ENCODE measurements around the gene PHACTR4. TPM values are rescaled to one million over a fixed set of nuclear protein-coding genes. Genes with fewer than 3 reads are reported as not detected.
"Not testable (repeated sequence)": the region's sequence is repeated elsewhere in the genome, so short reads cannot be mapped to it uniquely, and the experiment has no call there.

Gene PHACTR4
- total RNA-seq, 1 experiment from 2014 or later, result 10.0 TPM

DNA sequence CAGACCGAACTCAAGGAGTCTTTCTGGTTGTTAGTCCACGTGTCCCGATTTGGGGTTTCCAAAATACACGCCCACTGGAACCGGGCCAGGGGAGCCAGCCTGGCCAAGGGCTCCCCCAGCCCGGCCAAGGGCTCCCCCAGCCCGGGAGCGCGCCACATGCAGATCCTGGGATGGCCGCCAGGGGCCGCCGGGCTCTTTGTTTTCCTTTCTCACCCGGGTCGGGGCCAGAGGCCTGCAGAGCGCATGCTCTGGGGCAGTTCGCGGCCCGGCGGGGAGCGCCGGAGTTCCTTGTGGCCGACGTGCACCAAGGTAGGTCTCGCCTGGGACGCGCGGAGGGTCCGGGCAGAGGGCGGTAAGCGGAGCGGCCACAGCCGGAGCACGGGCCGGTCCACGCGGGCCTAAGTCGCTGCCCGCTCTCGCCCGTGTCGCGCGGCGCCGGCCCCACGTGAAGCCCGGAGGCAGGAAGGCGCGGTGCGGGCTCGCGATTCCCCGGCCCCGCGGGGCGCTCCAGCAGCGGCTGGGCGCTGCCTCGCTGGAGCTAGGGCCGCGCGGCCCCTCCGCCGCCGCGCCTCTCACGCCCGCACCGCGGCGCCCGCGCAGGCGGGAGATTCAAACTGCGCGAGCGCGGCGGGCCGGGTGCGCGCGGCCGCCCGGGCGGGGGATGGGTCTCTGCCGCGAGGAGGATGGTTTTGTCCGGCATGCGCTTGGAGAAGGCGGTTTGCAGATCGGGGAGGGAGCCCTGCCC is 148.6 kb downstream of the PHACTR4 start:
- peak overlapping the region; percentile 87 for H3K4me2 ChIP-seq (ENCODE audit: low read depth, low read length, poor library complexity, severe bottlenecking)
- H3K4me3 ChIP-seq (ENCODE audit: low read length), result peak overlapping the region; percentile 78
- peak; percentile 96 for DNase-seq
- no peaks in the 10 kb centered on the region for H3K9me3 ChIP-seq (ENCODE audit: low read length)
- H2AFZ ChIP-seq (ENCODE audit: low read length), result no peak overlapping the region; the same call in 1 of the 2 replicates
- peaks cover 48% of the 10 kb centered on the region for H3K4me1 ChIP-seq (ENCODE audit: low read length)
- H3K9ac ChIP-seq (ENCODE audit: low read length), result peak overlapping the region; percentile 88
- no peaks in the 10 kb centered on the region for H3K9me2 ChIP-seq (replicated peaks; ENCODE audit: insufficient read depth, low read length)
- H3K79me2 ChIP-seq (ENCODE audit: low read length), result peaks cover 48% of the 10 kb centered on the region
- peaks cover 8% of the 10 kb centered on the region; the same call in 1 of the 2 replicates for H3K36me3 ChIP-seq (ENCODE audit: insufficient read depth, low read length)
- no peaks in the 10 kb centered on the region for H3K27me3 ChIP-seq (ENCODE audit: low read length)
- peaks cover 8% of the 10 kb centered on the region; the same call in 1 of the 2 replicates for H4K20me1 ChIP-seq (ENCODE audit: insufficient read depth, low read depth, low read length)
- peak overlapping the region; percentile 68; the same call in 1 of the 2 replicates for H3K27ac ChIP-seq (ENCODE audit: low read length)

DNA sequence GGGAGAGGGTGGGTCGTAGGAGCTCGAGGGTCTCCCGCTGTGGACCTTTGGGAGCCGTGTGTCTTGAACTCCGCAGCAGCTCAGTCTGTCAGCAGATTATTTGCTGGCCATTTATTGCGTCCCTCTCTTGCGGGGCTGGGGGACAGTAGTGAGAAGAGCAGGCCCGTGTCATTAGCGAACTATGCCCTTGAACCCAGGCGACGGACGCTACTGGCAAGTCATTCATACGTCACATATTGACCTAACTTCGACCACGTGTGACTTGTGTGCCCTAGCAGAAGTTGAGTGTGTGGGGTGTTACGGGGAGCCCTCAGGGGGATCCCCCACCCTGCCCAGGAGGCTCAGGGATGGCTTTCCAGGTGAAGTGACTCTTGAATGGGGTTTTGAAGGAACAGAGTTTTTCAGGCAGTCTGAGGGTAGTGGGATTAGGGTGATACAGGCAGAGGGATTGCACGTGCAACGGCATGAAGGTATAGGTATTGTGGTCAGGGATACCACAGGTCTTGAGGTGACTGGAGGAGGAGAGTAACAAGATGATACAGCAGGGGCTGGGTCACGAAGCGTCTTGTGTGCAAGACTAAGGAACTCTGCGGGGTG is 149.3 kb downstream of the PHACTR4 start:
- Histone ChIP-seq H3K27me3 (ENCODE audit: low read length) (no peaks in the 10 kb centered on the region), H3K4me3 (ENCODE audit: low read length) (peak overlapping the region; percentile 78), H3K27ac (ENCODE audit: low read length) (peak overlapping the region; percentile 68; the same call in 1 of the 2 replicates), H3K36me3 (ENCODE audit: insufficient read depth, low read length) (peaks cover 10% of the 10 kb centered on the region; the same call in 1 of the 2 replicates), H3K9ac (ENCODE audit: low read length) (peak overlapping the region; percentile 88), H3K4me1 (ENCODE audit: low read length) (peaks cover 48% of the 10 kb centered on the region), H4K20me1 (ENCODE audit: insufficient read depth, low read depth, low read length) (peaks cover 8% of the 10 kb centered on the region; the same call in 1 of the 2 replicates), H3K9me3 (ENCODE audit: low read length) (no peaks in the 10 kb centered on the region), H2AFZ (ENCODE audit: low read length) (no peak overlapping the region; the same call in 1 of the 2 replicates), H3K9me2 (replicated peaks; ENCODE audit: insufficient read depth, low read length) (no peaks in the 10 kb centered on the region), H3K4me2 (ENCODE audit: low read depth, low read length, poor library complexity, severe bottlenecking) (peak overlapping the region; percentile 87), H3K79me2 (ENCODE audit: low read length) (peaks cover 55% of the 10 kb centered on the region)
- DNase-seq, result peak; percentile 86

DNA sequence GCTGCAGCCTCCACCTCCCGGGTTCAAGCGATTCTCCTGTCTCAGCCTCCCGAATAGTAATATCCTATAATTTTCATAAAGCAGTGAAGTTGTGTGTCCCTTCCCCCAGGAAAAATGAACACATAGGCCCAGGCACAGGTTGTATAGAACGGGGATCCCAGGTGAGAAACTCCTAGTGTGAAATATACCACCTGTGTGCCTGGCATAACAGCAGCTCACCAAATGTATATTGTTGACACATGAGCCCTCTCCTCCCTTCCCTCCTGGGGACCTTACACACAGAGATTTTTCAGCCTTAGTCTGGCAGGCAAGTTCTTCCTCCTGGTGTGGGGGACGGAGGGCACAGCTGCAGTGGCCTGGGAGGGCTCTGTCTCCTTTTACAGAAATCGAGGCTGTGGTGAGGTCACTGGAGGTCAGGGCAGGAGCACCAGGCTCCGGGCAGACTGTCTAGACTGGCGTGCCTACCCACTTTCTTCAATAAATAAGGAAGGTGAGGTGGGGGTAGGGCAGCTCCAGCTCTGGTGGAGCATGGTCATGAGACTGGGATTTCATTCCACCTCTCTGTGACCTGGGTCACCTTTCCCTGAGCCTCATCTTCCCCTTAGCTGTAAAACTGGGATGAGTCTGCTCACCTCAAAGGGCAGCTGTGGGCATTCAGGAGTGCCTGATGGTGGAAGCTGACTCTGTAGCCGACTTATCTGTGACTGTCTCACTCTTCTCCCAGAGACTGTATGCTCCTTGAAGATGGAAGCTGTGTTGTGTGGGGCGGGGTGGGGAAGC is 150.6 kb downstream of the PHACTR4 start:
- Histone ChIP-seq H2AFZ (ENCODE audit: low read length) (no peak overlapping the region), H3K79me2 (ENCODE audit: low read length) (peaks cover 67% of the 10 kb centered on the region), H3K9ac (ENCODE audit: low read length) (peak overlapping the region; percentile 88; the same call in 1 of the 2 replicates), H3K9me3 (ENCODE audit: low read length) (no peaks in the 10 kb centered on the region), H4K20me1 (ENCODE audit: insufficient read depth, low read depth, low read length) (peaks cover 8% of the 10 kb centered on the region), H3K36me3 (ENCODE audit: insufficient read depth, low read length) (peaks cover 14% of the 10 kb centered on the region; the same call in 1 of the 2 replicates), H3K27me3 (ENCODE audit: low read length) (no peaks in the 10 kb centered on the region), H3K4me3 (ENCODE audit: low read length) (peak overlapping the region; percentile 7; the same call in 1 of the 2 replicates), H3K9me2 (replicated peaks; ENCODE audit: insufficient read depth, low read length) (no peaks in the 10 kb centered on the region), H3K27ac (ENCODE audit: low read length) (no peak overlapping the region), H3K4me1 (ENCODE audit: low read length) (peaks cover 48% of the 10 kb centered on the region), H3K4me2 (ENCODE audit: low read depth, low read length, poor library complexity, severe bottlenecking) (peak overlapping the region; percentile 87)
- DNase-seq, result no peak

DNA sequence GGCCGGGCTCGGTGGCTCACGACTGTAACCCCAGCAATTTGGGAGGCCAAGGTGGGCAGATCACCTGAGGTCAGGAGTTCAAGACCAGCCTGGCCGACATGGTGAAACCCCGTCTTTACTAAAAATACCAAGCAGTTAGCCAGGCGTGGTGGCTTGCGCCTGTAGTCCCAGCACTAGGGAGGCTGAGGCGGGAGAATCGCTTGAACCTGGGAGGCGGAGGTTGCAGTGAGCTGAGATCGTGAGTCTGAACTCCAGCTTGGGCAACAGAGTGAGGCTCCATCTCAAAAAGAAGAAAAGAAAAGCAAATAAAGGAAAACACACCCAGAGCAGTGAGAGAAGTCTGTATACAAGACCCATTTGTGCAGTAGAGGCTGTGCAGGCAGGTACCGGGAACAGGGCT is 151.3 kb downstream of the PHACTR4 start:
- not testable (repeated sequence) for H3K9ac ChIP-seq (ENCODE audit: low read length); H2AFZ ChIP-seq (ENCODE audit: low read length); H3K9me3 ChIP-seq (ENCODE audit: low read length); H3K9me2 ChIP-seq (replicated peaks; ENCODE audit: insufficient read depth, low read length); DNase-seq; H3K27ac ChIP-seq (ENCODE audit: low read length); H4K20me1 ChIP-seq (ENCODE audit: insufficient read depth, low read depth, low read length); H3K27me3 ChIP-seq (ENCODE audit: low read length)
- Histone ChIP-seq H3K36me3 (ENCODE audit: insufficient read depth, low read length) (peaks cover 14% of the 10 kb centered on the region; the same call in 1 of the 2 replicates), H3K79me2 (ENCODE audit: low read length) (peaks cover 74% of the 10 kb centered on the region), H3K4me1 (ENCODE audit: low read length) (peaks cover 48% of the 10 kb centered on the region), H3K4me3 (ENCODE audit: low read length) (peak overlapping the region; percentile 21; the same call in 1 of the 2 replicates), H3K4me2 (ENCODE audit: low read depth, low read length, poor library complexity, severe bottlenecking) (peak overlapping the region; percentile 87)

DNA sequence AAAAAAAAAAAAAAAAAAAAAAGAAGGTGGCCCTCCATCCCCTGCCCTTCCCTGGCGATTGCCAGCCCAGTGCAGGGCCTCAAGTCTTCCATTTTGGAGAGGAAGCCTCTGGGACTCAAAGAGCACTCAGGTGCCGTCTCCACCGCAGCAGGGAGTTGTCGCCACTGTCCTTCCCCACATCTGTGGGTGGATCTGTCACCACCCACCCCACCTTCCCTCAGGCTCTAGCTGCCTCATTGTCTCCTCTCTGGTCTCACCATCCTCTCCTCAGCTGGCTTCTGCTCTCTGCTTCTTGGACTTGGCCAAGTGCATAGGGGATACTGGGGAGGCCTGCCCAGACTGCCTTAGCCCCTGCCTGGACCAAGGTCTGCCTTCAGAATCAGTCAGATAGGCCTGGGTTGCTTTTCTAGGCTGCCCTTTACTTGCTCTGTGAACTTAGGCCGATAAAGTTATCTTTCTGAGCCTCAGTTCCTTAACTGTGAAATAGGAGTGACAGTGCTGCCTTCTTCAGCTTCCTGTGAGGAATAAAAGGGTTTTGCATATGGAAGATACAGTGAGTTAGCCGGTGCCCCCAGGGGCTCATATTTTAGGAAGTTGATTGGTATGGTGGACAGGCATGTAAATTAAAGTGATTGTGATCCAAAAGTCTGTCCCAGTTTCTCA is 152.1 kb downstream of the PHACTR4 start:
- peak; percentile 58 for DNase-seq
- Histone ChIP-seq H3K9ac (ENCODE audit: low read length) (peak overlapping the region; percentile 28), H3K27ac (ENCODE audit: low read length) (peak overlapping the region; percentile 62), H3K36me3 (ENCODE audit: insufficient read depth, low read length) (peaks cover 14% of the 10 kb centered on the region; the same call in 1 of the 2 replicates), H3K27me3 (ENCODE audit: low read length) (no peaks in the 10 kb centered on the region), H3K9me2 (replicated peaks; ENCODE audit: insufficient read depth, low read length) (no peaks in the 10 kb centered on the region), H4K20me1 (ENCODE audit: insufficient read depth, low read depth, low read length) (peaks cover 13% of the 10 kb centered on the region), H3K4me3 (ENCODE audit: low read length) (no peak overlapping the region), H3K79me2 (ENCODE audit: low read length) (peaks cover 82% of the 10 kb centered on the region), H3K4me1 (ENCODE audit: low read length) (peaks cover 46% of the 10 kb centered on the region), H3K4me2 (ENCODE audit: low read depth, low read length, poor library complexity, severe bottlenecking) (peak overlapping the region; percentile 34), H2AFZ (ENCODE audit: low read length) (no peak overlapping the region), H3K9me3 (ENCODE audit: low read length) (no peaks in the 10 kb centered on the region)

DNA sequence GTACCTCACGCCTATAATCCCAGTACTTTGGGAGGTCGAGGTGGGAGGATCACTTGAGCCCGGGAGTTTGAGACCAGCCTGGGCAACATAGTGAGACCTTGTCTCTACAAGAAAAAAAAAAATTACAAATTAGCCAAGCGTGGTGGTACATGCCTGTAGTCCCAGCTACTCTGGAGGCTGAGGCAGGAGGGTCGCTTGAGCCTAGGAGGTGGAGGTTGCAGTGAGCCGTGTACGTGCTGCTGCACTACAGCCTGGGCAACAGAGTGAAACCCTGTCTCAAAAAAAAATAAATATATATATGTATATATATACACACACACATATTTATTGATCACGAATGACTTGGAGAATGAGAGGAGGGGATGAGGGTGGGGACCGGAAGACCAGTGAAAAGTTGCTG is 153.0 kb downstream of the PHACTR4 start:
- peaks cover 13% of the 10 kb centered on the region for H4K20me1 ChIP-seq (ENCODE audit: insufficient read depth, low read depth, low read length)
- not testable (repeated sequence) for H3K9ac ChIP-seq (ENCODE audit: low read length); H3K4me3 ChIP-seq (ENCODE audit: low read length); H3K9me3 ChIP-seq (ENCODE audit: low read length); H3K4me2 ChIP-seq (ENCODE audit: low read depth, low read length, poor library complexity, severe bottlenecking); H2AFZ ChIP-seq (ENCODE audit: low read length); DNase-seq; H3K27ac ChIP-seq (ENCODE audit: low read length); H3K9me2 ChIP-seq (replicated peaks; ENCODE audit: insufficient read depth, low read length); H3K27me3 ChIP-seq (ENCODE audit: low read length)
- H3K4me1 ChIP-seq (ENCODE audit: low read length), result peaks cover 38% of the 10 kb centered on the region
- H3K36me3 ChIP-seq (ENCODE audit: insufficient read depth, low read length), result peaks cover 14% of the 10 kb centered on the region; the same call in 1 of the 2 replicates
- H3K79me2 ChIP-seq (ENCODE audit: low read length), result peaks cover 91% of the 10 kb centered on the region

DNA sequence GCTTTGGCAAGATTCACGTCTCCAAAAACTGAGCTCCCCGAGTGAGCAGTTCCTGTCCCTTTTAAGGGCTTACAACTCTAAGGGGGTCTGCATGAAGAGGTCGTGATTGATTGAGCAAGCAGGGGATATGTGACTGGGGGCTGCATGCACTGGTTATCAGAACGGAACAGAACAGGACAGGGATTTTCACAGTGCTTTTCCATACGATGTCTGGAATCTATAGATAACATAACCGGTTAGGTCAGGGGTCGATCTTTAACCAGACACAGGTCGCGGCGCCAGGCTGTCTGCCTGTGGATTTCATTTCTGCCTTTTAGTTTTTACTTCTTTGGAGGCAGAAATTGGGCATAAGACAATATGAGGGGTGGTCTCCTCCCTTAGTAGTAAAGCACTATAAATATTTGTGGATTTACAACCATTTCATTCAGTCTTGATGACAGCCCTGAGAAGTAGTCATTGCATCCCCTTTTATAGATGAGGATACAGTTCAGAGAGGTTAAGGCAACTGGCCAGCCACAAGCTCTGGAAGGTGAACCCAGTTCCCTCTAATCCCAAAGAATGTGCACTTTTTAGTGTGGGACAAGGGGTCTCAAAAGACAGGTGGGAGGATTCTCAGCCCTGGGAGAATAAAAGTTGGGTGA is 155.6 kb downstream of the PHACTR4 start:
- H3K4me2 ChIP-seq (ENCODE audit: low read depth, low read length, poor library complexity, severe bottlenecking); H3K4me3 ChIP-seq (ENCODE audit: low read length); H3K27ac ChIP-seq (ENCODE audit: low read length); H2AFZ ChIP-seq (ENCODE audit: low read length); H3K9me2 ChIP-seq (replicated peaks; ENCODE audit: insufficient read depth, low read length); H3K9ac ChIP-seq (ENCODE audit: low read length); H3K9me3 ChIP-seq (ENCODE audit: low read length); DNase-seq; H3K27me3 ChIP-seq (ENCODE audit: low read length): not testable (repeated sequence)
- peaks cover 14% of the 10 kb centered on the region; the same call in 1 of the 2 replicates for H3K36me3 ChIP-seq (ENCODE audit: insufficient read depth, low read length)
- H4K20me1 ChIP-seq (ENCODE audit: insufficient read depth, low read depth, low read length), result peaks cover 13% of the 10 kb centered on the region
- peaks cover 88% of the 10 kb centered on the region for H3K79me2 ChIP-seq (ENCODE audit: low read length)
- peaks cover 21% of the 10 kb centered on the region for H3K4me1 ChIP-seq (ENCODE audit: low read length)

Measured in Karpas-422 (cell line).